ENCODE results near the gene ZPR1.

Gene ZPR1

DNA sequence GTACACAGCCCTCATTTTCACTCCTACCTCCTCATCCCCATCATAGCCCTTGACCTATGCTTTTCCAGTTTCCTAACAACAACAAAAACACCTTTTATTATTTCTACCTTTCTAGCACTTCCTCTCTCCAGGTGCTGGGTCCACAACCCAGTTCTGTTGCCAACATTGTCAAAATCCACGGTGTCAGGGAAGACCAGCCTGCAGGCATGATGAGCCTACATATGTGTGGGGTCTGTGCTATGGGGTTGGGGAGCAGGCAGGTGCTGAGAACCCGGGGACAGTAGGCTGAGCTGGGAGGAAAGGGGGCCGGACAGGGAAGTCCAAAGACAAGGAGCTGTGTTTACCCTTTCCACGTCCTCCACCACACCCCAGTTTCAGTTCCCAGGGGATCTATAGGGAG, 711 bp upstream of the ZPR1 start:
- TF ChIP-seq, protein P1, sequence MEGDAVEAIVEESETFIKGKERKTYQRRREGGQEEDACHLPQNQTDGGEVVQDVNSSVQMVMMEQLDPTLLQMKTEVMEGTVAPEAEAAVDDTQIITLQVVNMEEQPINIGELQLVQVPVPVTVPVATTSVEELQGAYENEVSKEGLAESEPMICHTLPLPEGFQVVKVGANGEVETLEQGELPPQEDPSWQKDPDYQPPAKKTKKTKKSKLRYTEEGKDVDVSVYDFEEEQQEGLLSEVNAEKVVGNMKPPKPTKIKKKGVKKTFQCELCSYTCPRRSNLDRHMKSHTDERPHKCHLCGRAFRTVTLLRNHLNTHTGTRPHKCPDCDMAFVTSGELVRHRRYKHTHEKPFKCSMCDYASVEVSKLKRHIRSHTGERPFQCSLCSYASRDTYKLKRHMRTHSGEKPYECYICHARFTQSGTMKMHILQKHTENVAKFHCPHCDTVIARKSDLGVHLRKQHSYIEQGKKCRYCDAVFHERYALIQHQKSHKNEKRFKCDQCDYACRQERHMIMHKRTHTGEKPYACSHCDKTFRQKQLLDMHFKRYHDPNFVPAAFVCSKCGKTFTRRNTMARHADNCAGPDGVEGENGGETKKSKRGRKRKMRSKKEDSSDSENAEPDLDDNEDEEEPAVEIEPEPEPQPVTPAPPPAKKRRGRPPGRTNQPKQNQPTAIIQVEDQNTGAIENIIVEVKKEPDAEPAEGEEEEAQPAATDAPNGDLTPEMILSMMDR (IDR thresholded peaks at IDR 0.05) = no peak

DNA sequence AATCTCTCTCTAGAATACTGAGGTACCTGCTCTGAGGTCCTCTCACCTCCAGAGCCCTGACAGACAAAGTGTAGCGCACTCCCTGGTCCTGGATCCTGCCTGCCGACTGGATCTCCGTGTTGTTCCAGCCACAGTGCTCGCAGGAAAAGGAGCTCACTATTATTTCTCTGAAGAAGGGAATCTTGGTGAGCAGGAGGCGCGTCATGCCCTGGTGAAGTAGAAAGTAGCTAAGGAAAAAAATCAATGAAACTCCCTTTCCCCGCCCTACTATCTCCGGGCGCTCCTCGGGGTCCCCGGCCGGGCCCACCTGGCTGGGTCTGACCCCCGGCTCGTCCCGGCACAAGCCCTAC, 412 bp downstream of the ZPR1 start:
- TF ChIP-seq, protein P1 (IDR thresholded peaks at IDR 0.05) = no peak

DNA sequence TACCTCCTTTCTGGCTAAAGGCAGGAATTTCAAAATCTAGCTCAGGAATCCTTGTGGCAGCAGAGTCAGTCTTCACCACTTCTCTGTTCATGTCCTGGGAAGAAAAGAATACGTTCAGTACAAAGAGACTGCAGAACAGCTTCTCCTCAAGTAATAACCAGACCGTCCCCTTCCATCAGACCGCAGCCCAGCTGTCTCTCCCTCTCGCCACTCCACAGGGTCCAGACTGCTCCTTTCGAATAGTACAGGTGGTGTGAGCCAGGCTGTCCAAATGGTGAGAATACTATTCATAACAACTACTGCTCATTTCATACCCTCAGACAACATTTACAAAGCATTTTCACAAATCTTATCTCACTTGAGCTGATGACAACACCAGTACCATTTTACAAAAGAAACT, 857 bp downstream of the ZPR1 start:
- TF ChIP-seq, protein P1 (IDR thresholded peaks at IDR 0.05) = no peak

DNA sequence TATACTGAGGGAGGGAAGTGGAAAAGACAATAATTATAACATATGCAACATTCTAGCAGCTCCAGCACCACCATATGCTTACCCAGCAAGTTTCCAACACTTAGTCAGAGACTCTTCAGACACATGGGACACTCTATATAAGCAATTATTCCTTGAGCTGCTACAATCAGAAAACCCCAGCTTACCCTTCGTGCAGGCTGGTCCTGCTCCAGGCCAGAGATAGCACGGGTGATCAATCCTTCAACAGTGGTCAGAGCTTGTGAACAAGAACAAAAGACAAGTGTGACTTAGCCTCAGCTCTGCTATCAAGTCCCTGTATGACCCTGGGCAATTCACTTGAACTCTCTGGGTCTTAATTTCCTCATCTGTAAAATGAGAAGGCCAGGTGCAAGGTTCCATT, 1.5 kb downstream of the ZPR1 start:
- TF ChIP-seq, protein P1 (IDR thresholded peaks at IDR 0.05) = no peak

DNA sequence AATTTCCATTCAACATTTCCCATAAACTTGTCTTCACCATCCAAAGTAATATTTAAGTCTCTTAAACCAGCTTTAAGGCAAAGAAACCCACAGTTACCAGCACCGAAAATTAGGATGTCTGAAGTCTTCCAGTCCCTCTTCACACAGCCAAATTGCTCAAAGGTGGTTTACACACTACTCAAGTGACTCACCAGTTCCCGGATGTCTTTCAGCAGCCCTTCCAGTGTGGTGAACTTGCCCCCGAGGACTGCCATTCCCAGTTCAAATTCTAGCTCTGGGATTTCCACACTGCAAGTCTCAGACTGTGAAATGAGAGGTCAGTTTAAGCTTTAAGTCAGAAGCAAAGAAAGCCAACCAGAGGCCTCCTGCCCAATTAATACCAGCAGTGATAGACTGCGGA, 5.1 kb downstream of the ZPR1 start:
- TF ChIP-seq, protein P1 (IDR thresholded peaks at IDR 0.05) = no peak

DNA sequence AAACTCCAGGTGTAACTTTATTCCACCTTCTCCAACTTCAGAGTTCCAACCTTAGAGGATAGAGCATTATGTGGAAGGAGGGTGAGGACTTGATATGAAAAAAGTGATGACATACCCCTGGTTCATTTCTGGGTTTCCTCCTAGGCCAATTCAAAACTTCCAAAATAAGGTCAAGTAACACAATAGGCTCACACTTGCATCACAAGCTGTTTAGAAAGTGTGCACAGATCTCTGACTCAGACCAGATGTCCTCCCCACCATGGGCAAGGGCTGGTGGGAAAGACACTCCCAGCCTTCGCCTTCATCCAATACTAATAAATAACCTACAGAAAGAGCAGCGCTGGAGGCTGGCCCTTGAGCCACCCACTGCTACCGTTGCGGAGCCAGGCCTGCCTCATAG, 9.3 kb downstream of the ZPR1 start:
- TF ChIP-seq, protein P1 (IDR thresholded peaks at IDR 0.05) = no peak

DNA sequence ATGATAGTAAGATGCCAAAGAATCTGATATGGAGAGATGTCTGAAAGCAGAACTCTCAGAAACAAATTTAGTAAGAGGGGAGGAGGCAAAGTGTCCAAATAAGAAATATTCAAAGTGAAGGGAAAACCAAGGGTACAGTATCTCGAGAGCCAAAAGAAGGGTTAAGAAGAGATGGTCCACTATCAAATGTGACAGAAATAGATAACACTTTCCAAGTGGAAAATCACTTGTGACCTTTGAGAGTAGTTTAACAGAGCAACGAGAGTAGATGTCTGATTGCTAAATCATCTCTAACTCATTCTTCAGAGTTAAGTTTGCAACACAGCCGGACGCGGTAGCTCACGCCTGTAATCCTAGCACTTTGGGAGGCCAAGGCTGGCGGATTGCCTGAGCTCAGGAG, 10.8 kb downstream of the ZPR1 start:
- TF ChIP-seq, protein P1 (IDR thresholded peaks at IDR 0.05) = no peak

DNA sequence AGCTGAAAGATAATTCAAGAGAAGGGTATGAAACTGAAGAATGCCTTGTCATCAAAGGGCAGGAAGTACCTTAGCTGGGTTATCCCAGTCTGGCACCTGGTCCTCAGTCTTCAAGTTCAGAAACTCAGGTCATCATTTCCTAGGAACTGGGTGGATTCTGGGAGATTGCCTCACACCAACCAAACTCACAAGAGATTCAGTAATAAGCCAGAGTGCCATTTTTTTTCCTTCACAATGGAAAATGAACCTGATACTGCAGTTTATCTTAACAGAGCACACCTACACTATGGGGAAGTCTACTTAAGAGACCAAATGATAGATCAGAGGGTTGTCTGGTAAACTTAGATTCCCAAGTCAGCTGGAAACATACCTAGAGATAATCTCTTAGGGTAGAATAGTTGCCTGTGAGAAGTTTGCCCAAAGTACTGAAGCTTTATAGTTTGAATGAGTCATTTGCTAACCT, 11.3 kb downstream of the ZPR1 start:
- TF ChIP-seq, protein P1 (IDR thresholded peaks at IDR 0.05) = no peak

All from LNCAP (cell line).